ENCODE measurements around the gene PIGO. TPM values are rescaled to one million over a fixed set of nuclear protein-coding genes. Genes with fewer than 3 reads are reported as not detected.

PIGO gene
- total RNA-seq, 1 donor: 8.7 TPM

Other genes with a start within 250 kb of the PIGO start
- not detected for gene PHF24, start 138.3 kb downstream of the PIGO start, total RNA-seq
- 1.2 TPM for gene DNAJB5, start 106.8 kb downstream of the PIGO start, total RNA-seq
- gene VCP, start 24.0 kb downstream of the PIGO start, total RNA-seq: 166 TPM
- 6.9 TPM for gene FANCG, start 16.6 kb downstream of the PIGO start, total RNA-seq
- 23.4 TPM for gene STOML2, start 6.5 kb upstream of the PIGO start, total RNA-seq
- gene ATOSB, start 19.3 kb upstream of the PIGO start, total RNA-seq: 15.2 TPM
- 0.31 TPM for gene UNC13B, start 65.4 kb upstream of the PIGO start, total RNA-seq